Panc1 (cell line): ENCODE data around the gene PNMA5. TPM values are rescaled to one million over a fixed set of nuclear protein-coding genes. Genes with fewer than 3 reads are reported as not detected.

Experiments used
- ATAC-seq: fragments of 200-7000 bp; cut with Tn5 transposase; 2 replicates; pipeline ENCODE4 v1.9.1; 2020; ENCODE audit warnings: mild to moderate bottlenecking, moderate library complexity
- Bru-seq: library from RNA; stranded (reverse); fragments of 400-500 nt; gene quantifications from one replicate; lab custom pipeline; 2021; lab: Mats Ljungman, UMichigan
- BruChase-seq, 2 experiments: library from RNA; stranded (reverse); fragments of 400-500 nt; gene quantifications; one replicate each; lab custom pipeline; 2021; lab: Mats Ljungman, UMichigan
- BruUV-seq: library from RNA; stranded (reverse); fragments of 400-500 nt; replicated peaks from 2 replicates; lab custom pipeline; 2021; lab: Mats Ljungman, UMichigan
- CTCF ChIA-PET: fragments of 300-600 bp; sonication (Branson Sonifier 250); formaldehyde crosslinking; loops from one replicate; lab custom pipeline; 2022; ENCODE audit warnings: antibody characterized with exemption; lab: Charles Lee
- POLR2A ChIA-PET: fragments of 300-600 bp; sonication (Branson Sonifier 250); formaldehyde crosslinking; loops from one replicate; lab custom pipeline; 2022; ENCODE audit warnings: antibody characterized with exemption; lab: Charles Lee
- DNase-seq: peaks from one replicate; pipeline ENCODE4 v3.0.0-alpha.2; 2010; ENCODE audit warnings: low read depth, low spot score
- H3K27ac ChIP-seq: 2 replicates; pipeline ENCODE4 v1.5.1; 2011; ENCODE audit warnings: mild to moderate bottlenecking, low read length, inconsistent platforms
- H3K27me3 ChIP-seq: fragments of 200-500 bp; sonication (Bioruptor generic); 2 replicates; pipeline ENCODE4 v1.6.0; 2014; ENCODE audit warnings: low read length, inconsistent platforms; ENCODE audit not compliant: control insufficient read depth, insufficient read depth
- H3K36me3 ChIP-seq: fragments of 200-500 bp; sonication (Bioruptor generic); 2 replicates; pipeline ENCODE4 v1.5.1; 2014; ENCODE audit warnings: inconsistent platforms, mild to moderate bottlenecking, low read length, moderate library complexity; ENCODE audit not compliant: control insufficient read depth, insufficient read depth
- H3K4me1 ChIP-seq: 2 replicates; pipeline ENCODE4 v1.5.1; 2011; ENCODE audit warnings: inconsistent platforms, mild to moderate bottlenecking, low read length, moderate library complexity; ENCODE audit not compliant: control insufficient read depth, insufficient read depth
- H3K4me3 ChIP-seq, 2 experiments: 2 replicates each; pipeline ENCODE4 v1.5.1; 2011 to 2012; ENCODE audit warnings: low read depth in 2 of 2, low read length in 2 of 2, mild to moderate bottlenecking in 2 of 2, inconsistent platforms in 1 of 2, moderate library complexity in 1 of 2
- H3K9me3 ChIP-seq: fragments of 200-500 bp; sonication (Bioruptor generic); 2 replicates; pipeline ENCODE4 v1.5.1; 2014; ENCODE audit warnings: low read depth, mild to moderate bottlenecking, inconsistent platforms, low read length, moderate library complexity; ENCODE audit not compliant: control insufficient read depth, insufficient read depth
- CTCF ChIP-seq: fragments of 450-650 bp; IDR thresholded peaks from 2 replicates; pipeline ENCODE4 v1.5.1; 2017; ENCODE audit warnings: mild to moderate bottlenecking
- POLR2AphosphoS5 ChIP-seq: IDR thresholded peaks from 2 replicates; pipeline ENCODE4 v1.6.1; 2012; ENCODE audit warnings: mild to moderate bottlenecking, low read depth, low read length, moderate library complexity
- SIN3A ChIP-seq: IDR thresholded peaks from 2 replicates; pipeline ENCODE4 v1.6.1; 2012; ENCODE audit warnings: low read depth, mild to moderate bottlenecking, low read length, moderate library complexity, borderline replicate concordance; ENCODE audit not compliant: insufficient read depth
- TCF7L2 ChIP-seq: IDR thresholded peaks from 2 replicates; pipeline ENCODE4 v1.6.1; 2011; ENCODE audit warnings: mild to moderate bottlenecking, low read depth, low read length, inconsistent platforms
- in situ Hi-C: cut with HindIII; loops from 2 replicates; pipeline ENCODE4 v1.10.0; 2016; ENCODE audit warnings: low sequenced_read_pairs, low pct_unique_long_range_greater_than_20kb
- intact Hi-C: fragments of 100-400 bp; cut with micrococcal nuclease; formaldehyde crosslinking; loops from one replicate; pipeline ENCODE4 v1.10.0; 2022; ENCODE audit not compliant: unreplicated experiment
- long read RNA-seq: library from polyadenylated mRNA; unstranded; transcript quantifications from one replicate; pipeline ENCODE4 v2.0.0, GENCODE V29; 2021; ENCODE audit not compliant: unreplicated experiment
- polyA plus RNA-seq: library from polyadenylated mRNA; unstranded; fragments of >200 nt; gene quantifications from one replicate; pipeline ENCODE4 v1.2.1, GENCODE V29; 2012; ENCODE audit warnings: missing spikeins; ENCODE audit not compliant: insufficient read length
- total RNA-seq: library from RNA; stranded (reverse); gene quantifications from one replicate; pipeline ENCODE4 v1.2.1, GENCODE V29; 2021; ENCODE audit not compliant: unreplicated experiment
- TF ChIP-seq, protein P1 (sequence below), 2 experiments: IDR thresholded peaks; 2 replicates each; pipeline ENCODE4 v1.6.1; 2011 to 2012; ENCODE audit warnings: low read depth in 2 of 2, control low read depth in 1 of 2, low read length in 1 of 2, mild to moderate bottlenecking in 1 of 2, moderate library complexity in 1 of 2; ENCODE audit not compliant: insufficient read depth in 1 of 2

The PNMA5 gene
- not detected for total RNA-seq
- polyA plus RNA-seq, result not detected
- not detected for Bru-seq, nascent RNA
- BruChase-seq, experiment 1, labeled RNA remaining after a 2-hour chase, result not detected
- not detected for BruChase-seq, experiment 2, labeled RNA remaining after a 6-hour chase
- long read RNA-seq, result 0 reads

DNA sequence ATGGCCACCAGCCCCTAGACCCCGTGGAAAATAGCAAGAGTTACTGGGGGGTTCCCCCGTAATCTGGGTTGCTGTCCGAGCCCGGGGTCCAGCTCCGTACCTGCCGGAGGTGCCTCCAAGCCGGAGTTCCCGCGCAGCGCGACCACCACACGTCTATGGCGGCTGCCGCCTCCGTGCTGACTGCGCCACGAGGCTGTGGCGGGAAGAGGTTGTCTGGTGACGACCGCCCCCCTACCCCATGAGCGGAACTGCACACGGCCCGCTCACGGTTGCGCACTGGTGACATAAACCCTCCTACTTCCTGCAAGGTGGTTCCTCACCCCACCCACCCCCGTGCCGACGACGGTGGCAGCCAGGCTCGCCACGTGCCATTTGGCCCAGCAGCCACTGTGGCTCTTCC, at the start of gene PNMA5:
Gene PNMA5 (minus strand): TSS at position 184 of the 400 bp plus-strand sequence. CDS start 2,518 bp downstream, outside the sequence.
- Histone ChIP-seq H3K27me3 (no peaks in the 10 kb centered on the region), H3K9me3 (no peaks in the 10 kb centered on the region), H3K4me1 (no peaks in the 10 kb centered on the region), H3K4me3 (no peak within 1 kb of the TSS), H3K27ac (no peak within 1 kb of the TSS), H3K36me3 (no peaks in the 10 kb centered on the region)
- ChIA-PET POLR2A (no interaction called here), CTCF (no interaction called here)
- in situ Hi-C loops, result no loop called here
- ATAC-seq (no peak), DNase-seq (no peak)
- no TSS peak for BruUV-seq
- no peak for TF ChIP-seq CTCF
- intact Hi-C loops, result no loop called here

- in situ Hi-C loops (no loop called here), intact Hi-C loops (loop anchor here (5.0 to 10.0 kb wide), 2 partner anchors 402 to 475 kb away; no protein-coding TSS in a partner anchor)
- H3K9me3 ChIP-seq, result no peaks in the 10 kb centered on the region
- ATAC-seq, result peak; percentile 92
- H3K4me1 ChIP-seq, result no peaks in the 10 kb centered on the region
- no peaks in the 10 kb centered on the region for H3K27me3 ChIP-seq
- BruUV-seq, result no TSS peak
- TF ChIP-seq TCF7L2 (no peak), SIN3A (no peak), CTCF (peak; percentile 96), POLR2AphosphoS5 (no peak)
- TF ChIP-seq, protein P1, sequence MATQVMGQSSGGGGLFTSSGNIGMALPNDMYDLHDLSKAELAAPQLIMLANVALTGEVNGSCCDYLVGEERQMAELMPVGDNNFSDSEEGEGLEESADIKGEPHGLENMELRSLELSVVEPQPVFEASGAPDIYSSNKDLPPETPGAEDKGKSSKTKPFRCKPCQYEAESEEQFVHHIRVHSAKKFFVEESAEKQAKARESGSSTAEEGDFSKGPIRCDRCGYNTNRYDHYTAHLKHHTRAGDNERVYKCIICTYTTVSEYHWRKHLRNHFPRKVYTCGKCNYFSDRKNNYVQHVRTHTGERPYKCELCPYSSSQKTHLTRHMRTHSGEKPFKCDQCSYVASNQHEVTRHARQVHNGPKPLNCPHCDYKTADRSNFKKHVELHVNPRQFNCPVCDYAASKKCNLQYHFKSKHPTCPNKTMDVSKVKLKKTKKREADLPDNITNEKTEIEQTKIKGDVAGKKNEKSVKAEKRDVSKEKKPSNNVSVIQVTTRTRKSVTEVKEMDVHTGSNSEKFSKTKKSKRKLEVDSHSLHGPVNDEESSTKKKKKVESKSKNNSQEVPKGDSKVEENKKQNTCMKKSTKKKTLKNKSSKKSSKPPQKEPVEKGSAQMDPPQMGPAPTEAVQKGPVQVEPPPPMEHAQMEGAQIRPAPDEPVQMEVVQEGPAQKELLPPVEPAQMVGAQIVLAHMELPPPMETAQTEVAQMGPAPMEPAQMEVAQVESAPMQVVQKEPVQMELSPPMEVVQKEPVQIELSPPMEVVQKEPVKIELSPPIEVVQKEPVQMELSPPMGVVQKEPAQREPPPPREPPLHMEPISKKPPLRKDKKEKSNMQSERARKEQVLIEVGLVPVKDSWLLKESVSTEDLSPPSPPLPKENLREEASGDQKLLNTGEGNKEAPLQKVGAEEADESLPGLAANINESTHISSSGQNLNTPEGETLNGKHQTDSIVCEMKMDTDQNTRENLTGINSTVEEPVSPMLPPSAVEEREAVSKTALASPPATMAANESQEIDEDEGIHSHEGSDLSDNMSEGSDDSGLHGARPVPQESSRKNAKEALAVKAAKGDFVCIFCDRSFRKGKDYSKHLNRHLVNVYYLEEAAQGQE (IDR thresholded peaks at IDR 0.05; ENCODE audit: insufficient read depth in 1 of 2, low read depth in 2 of 2, low read length in 1 of 2), result no peak
- peak overlapping the region; percentile 11 for H3K27ac ChIP-seq
- H3K36me3 ChIP-seq, result no peaks in the 10 kb centered on the region
- POLR2A ChIA-PET, result interaction anchor here (0.6 kb wide), 2 partner anchors 74 to 471 kb away, joined by 3 to 4 read pairs; no protein-coding TSS in a partner anchor
- no peak for DNase-seq
- CTCF ChIA-PET, result interaction anchor here (0.8 to 1.2 kb wide), 3 partner anchors 406 to 507 kb away, joined by 3 to 10 read pairs (median 3); no protein-coding TSS in a partner anchor
- H3K4me3 ChIP-seq, result peak overlapping the region; percentile 37 to 46
These were observed 38.6 kb upstream of the PNMA5 start for GRCh38 chrX:153032397-153033118.
